Hematopoietic multipotent progenitor cell treated with erythropoietin and hydrocortisone succinate and interleukin-3 and kit ligand, for 17 days (in vitro differentiated cells): Measurements from ENCODE around the gene MRPS11.
A peak's percentile ranks its signal among the peaks of the same experiment; 100 is the strongest.
"Not testable (repeated sequence)": the region's sequence is repeated elsewhere in the genome, so short reads cannot be mapped to it uniquely, and the experiment has no call there.

Experiments used
- DNase-seq: peaks from one replicate; pipeline ENCODE4 v3.0.0-alpha.2; 2015; ENCODE audit warnings: low spot score

The MRPS11 gene

DNA sequence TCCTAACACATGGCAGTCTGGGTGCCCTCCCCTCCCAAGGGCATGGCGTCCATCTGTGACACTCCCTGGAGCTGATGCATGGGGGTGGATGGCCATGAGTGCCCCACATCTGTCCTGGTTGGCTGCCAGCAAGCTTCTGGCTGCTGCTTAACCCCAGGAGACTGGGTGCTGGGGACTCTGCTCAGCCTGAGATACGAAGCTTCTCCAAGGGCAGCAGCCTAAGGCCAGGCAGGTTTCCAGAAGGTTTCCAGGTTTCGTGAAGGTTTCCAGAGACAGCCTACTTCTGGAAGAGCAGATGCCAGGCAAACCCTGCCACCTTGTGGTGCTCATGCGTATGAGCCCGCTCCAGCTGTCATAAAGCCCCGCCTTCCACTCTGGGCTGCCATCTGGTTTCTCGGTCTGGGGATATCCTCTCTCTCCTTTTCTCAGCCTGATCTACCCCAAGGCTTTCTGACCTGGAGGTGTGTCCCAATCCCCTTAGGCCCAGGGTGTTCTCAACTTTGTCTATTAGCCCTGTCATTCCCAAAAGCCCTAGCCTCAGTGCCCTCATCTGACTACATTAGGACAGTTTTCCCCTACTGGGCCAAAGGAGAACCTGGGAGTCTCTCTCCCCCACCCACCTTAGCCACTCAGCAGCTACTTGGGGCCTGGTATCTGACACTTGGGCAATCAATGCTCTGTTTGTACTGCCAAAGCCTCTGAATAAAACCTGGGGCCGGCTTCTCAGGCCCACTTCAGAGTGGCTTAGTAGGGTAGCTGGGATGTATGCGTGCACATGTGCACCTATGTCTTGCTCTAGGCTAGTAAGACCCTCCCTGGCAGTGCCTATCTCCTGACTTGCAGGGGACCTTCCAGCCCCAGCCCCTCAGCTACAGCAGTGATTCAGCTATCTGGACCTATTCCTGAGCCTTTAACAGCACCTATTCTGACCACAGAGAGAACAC lies 12.4 kb upstream of the MRPS11 start:
- DNase-seq, result peak; percentile 30

DNA sequence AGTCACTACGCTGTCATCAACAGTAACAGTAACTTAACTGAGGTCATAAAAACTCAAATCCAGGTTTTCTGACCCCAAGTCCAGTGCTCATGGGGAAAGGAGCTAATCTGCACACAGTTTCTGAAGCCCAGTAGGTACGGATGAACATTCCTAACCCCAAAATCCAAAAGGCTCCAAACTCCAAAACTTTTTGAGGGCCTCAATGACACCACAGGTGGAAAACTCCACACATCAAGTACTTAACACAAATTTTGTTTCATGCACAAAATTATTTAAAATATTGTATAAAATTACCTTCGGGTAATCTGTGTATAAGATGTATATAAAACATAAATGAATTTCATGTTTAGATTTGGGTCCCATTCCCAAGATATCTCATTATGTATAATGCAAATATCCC lies 10.8 kb upstream of the MRPS11 start:
- DNase-seq, result no peak

DNA sequence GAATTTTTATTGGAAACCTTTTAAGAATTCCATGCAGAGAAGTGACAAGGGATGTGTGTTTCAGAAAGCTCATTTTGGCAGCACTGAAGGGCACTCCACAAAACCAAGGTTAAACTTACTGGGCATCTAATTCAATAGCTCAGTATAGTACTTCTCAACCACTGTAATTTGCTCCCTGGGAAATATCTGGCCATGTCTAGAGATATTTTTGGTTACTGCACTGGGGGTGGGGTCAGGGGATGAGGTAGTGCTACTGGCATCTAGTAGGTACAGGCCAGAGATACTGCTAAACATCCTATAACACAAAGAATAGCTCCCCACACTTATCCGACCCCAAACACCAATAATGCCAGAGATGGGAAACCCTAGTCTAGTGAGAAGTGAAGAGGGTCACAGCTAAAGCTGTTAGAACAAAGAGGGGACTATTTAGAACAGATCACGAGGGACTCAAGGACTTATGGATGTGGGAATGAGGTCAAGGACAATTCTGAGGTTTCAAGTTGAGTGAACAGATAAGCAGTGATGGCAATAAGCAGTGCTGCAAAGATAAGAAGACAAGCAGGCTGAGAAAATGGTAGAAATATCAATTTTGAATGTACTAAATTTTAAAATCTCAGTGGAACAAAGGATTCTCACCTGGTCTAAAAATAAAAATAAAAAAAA lies 3.5 kb upstream of the MRPS11 start:
- DNase-seq, result no peak

DNA sequence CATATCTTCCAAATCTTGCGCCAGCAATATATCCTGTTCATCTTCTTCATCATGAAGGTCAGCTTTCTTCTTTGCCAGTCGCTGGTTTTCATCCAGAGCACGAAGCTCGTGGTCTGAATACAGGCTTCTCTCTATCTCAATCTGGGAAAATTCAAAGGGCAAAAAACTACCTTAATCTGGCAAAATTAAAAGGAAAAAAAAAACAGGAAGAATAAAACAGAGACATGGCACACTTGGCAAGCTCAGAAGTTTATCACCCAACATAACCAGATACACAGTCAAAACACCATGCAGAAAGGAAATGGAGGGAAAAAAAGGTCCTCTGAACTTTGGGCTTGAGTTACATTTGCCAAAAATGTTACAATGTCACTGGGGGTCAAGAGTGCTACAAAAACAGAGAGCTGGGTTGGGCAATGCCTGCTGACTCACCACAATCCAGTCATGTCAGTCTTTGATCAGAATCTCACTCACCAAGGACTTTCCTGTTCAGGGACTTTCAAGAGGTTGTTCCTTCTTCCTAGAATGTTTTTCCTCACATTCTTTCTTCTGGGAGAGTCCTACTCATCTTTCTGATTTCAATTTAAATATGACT lies 1.8 kb upstream of the MRPS11 start:
- peak; percentile 10 for DNase-seq

DNA sequence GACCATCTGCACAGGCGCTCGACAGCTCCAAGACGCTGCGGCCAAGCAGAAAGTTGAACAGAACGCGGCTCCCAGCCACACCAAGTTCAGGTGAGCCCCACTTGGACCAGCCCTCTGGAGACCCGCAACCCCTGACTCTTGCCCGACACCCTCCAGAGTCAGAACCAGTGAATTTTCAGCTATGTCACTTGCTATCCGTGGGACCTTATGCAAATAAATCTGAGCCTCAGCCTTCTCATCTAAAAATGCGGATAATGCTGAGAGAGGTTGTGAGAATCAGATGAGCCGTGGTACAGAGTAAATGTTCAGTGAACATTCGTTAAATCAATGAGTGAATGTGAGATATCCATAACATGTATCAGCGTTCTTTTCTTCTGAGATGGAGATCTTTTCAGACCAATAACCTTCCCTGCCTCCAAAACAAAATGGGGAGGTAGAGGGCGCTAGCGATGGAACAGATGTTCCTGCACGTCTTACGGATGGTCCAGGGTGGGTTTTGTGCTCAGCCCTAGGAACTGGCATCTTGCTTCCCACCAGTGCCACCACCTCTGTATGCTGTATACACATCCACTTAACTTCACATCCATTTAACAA lies 524 bp downstream of the MRPS11 start:
- DNase-seq, result peak; percentile 6

DNA sequence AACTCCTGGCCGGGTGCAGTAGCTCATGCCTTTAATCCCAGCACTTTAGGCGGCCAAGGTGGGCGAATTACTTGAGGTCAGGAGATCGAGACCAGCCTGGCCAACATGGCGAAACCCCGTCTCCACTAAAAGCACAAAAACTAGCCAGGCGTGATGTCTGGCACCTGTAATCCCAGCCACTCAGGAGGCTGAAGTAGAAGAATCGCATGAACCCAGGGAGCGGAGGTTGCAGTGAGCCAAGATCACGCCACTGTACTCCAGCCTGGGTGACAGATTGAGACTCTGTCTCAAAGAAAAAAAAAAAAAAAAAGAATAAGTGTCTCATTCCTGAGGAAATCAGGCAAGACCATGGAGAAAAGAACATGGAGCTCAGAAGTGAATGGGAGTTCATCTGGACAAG lies 1.2 kb downstream of the MRPS11 start:
- DNase-seq, result not testable (repeated sequence)

DNA sequence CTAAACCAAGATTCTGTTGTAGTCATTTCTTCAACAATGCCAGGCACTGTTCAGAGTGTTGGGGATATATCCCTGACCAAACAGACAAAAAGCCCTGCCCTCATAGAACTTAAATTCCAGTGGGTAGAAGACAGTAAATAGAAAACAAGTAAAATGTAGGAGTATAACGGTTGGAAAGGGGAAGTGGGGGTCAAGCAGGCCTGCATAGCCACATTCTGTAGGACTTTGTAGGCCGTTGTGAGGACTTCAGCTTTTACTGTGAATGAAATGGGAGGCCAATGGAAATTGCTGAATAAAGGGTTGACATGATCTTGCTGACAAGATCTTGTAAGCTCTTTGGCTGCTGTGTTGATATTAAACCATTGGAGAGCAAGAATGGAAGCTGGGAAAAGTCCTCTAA lies 1.8 kb downstream of the MRPS11 start:
- no peak for DNase-seq

DNA sequence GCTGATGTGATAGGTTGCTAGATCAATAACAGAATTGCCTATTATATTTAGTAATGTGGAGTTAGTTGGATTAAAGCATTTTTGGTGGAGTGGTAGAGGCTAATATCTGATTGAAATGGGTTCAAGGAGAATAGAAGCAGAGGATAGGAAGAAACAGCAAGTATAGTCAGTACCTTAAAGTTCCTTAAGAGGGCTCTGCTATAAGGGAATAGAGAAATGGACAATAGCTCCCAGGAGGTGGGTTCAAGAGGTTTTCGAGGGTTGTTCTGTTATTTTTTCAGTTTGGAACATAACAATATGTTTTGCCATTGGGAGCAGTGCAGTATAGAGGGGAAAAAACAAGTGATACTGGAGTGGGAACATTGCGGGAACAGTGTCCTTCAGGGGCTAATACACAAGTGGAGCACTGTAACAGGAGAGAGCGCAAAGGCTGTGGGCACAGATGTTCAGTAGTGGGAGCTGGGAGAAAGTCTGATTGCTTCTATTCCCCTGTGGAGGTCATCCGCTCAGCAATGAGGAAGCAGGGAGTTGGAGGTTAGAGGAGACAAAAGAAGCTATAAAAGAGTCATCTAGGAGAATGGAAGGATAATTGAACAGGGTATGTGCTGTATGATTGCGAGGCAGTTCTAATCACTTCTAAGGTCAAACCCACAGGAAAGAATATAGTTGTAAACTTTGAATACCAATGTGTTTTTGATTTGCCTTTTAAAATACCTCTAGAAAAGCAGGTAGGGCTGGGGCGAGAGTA lies 3.3 kb downstream of the MRPS11 start:
- no peak for DNase-seq

DNA sequence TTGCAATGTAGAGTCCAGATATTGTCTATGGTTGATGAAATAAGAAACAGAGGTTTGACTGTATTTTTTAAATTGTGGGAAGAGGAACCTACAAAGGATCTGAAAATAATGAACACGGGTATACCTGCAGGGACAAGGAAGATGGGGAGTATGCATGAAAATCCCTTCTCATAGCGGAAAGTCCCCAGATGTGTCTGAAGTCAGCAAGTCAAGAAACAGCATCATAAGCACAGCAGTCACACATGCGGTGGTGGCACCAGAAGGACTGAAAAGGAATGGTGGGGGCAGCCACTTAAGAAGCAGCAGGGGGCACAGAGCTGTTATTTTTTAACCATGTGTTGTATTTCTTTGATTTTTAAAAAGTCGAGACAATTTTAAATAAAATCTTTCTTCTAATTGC lies 4.7 kb downstream of the MRPS11 start:
- DNase-seq, result no peak

DNA sequence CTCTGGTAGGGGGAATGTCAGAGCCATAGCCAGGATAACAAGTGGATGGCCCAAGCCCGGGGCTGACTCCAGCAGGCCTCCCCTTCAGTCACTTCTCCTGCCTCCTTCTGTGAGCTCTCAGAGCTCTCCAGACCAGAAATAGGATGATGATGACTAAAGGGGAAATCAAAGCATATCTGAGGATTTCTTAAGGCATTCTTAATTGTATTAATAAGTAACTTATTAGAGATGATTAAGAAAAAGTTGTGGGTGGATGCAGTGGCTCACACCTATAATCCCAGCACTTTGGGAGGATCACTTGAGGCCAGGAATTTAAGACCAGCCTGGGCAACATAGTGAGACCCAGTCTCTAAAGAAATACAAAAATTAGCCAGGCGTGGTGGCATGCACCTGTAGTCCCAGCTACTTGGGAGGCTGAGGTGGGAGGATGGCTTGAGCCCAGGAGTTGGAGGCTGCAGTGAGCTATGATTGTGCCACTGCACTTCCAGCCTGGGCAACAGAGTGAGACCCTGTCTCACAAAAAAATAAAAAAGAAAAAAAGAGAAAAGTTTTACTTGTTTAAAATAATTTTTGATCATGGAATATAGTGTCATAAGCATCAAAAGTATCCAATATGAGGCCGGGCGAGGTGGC lies 6.3 kb downstream of the MRPS11 start:
- DNase-seq, result not testable (repeated sequence)

DNA sequence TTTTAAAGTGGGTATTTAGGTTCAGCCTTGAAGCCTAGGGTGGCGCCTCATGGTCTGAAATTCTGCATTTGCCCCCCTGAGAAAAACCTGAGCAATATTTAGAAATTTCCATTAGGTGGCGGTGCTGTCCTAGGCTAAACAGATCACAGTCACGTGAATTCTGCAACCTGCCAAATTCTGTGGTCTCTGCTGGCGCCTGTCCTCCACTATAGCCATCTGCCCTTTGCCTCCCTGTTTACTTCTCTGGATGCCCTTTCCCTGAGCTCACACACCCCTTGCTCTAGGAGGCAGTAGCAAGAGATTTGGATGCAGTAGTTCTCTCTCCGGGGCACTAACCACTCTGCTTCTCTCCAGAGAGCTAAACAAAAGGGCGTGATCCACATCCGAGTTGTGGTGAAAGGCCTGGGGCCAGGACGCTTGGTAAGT lies 9.1 kb downstream of the MRPS11 start:
- DNase-seq, result peak; percentile 48

DNA sequence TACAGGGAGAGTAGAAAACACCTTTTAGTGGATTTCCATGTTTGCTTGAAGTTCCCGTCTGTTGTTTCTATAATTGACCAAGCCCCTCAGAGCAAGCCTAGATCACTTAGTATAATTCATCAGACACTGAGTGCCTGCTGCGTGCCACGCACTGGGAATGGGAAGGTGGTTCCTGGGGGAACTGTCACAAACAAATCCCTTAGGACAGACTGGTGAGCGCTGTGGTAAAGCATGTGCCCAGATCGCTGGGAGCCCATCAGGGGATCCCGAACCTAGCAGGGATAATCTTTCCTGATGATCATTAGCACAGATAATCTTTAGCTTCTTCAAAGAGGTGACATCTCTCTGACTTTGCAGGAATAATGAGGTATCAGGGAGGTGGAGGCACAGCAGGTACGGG lies 9.6 kb downstream of the MRPS11 start:
- DNase-seq, result no peak

DNA sequence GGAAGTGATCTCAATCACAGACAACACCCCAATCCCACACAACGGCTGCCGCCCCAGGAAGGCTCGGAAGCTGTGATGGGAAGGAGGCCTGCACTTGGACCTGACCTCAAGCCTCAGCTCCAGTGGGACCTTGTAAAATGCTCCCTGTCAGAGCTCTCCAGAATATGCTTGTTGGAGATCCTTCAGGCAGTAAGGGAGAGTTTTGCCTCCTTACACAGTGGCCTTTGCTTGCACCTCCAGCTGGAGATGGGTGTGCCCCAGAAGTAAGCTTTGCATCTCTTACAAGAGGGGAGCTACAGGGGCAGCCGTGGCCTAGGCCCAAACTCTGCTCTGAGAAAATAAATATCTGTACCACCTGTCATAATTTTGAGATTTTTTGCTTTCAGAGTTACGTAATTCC lies 10.4 kb downstream of the MRPS11 start:
- no peak for DNase-seq

DNA sequence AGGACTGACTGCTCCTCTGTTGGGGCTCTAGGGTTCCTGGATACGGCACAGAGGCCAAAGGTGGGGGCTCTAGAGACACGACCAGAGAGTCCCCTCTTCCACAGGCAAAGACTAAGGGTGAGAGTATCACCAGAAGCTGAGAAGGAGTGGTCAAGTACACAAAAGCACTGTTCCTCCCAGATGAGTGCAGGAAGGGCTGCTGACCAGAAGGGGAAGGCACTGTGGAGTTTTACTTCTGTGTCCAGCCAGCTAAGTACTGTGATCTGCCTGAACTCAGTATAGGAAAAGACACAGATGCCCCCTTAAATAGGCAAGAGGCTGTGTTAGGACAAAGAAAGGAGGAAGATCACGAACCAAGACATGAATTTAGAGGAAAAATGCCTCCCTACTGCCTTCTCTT lies 11.7 kb downstream of the MRPS11 start:
- DNase-seq, result no peak

DNA sequence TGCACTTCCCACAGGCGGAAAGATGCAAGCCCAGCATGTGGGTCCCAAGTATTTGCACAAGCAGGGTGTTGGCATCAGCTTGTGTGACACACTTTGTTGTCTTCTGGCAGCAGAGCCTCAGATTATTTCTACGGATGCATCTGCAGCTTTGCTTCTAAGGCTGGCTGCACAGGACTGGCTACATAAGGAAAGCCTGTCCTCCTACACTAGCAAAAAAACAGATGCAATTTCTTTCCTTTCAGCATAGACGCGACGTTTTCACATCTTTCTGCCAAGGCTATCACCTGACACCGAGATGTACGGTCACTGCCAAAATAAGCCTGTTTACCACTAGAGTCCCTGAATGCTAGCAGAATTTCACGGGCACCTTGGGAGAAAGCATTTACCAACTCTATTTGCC lies 13.5 kb downstream of the MRPS11 start:
- no peak for DNase-seq

DNA sequence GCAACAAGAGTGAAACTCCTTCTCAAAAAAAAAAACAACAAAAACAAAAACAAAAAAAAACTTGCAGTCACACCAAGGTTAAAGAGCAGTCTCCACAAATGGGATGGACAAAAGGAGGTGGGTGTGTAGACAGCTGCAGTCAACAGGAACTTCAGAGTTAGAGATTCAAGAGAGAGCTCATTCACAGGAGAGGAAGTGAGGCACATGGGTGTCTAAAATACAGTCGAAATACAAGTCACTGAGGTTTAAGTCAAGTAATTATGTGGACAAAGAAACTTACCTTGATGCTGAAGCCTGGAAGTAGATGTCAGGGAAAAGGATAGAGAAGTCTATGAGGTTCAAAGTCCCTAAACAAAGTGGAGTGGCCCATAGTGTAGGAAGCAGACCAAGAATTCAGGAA lies 14.8 kb downstream of the MRPS11 start:
- no peak for DNase-seq

DNA sequence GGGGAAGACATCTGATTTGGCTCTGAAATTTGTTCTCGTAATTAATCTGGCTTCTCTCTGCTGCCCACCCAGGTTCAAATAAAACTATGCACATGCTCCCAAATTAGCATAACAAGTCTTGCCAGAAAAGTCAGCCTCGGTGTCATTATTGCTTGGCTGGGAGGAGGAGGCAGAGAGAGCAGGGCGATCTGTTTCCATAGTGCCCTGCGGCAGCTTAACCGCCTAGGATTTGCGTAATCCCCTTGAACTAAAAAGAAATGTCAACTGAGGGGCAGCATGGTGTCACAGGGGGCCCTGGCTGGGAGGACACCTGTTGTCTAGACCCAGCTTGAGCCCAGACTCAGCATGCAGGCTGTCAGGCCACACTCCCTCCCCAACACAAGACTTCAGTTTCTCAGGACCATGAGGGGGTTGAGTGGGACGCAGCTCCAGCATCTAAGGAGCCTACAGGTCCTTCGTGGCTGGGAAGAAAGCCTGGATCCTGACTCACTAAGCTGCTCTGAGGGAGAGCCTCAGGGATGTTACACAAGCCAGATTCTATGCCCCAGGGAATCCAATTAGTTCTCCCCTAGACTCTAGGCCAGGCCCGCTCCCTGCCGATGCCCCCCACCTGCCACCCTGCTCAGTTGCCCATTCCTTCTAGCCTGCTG lies 17.3 kb downstream of the MRPS11 start:
- no peak for DNase-seq

DNA sequence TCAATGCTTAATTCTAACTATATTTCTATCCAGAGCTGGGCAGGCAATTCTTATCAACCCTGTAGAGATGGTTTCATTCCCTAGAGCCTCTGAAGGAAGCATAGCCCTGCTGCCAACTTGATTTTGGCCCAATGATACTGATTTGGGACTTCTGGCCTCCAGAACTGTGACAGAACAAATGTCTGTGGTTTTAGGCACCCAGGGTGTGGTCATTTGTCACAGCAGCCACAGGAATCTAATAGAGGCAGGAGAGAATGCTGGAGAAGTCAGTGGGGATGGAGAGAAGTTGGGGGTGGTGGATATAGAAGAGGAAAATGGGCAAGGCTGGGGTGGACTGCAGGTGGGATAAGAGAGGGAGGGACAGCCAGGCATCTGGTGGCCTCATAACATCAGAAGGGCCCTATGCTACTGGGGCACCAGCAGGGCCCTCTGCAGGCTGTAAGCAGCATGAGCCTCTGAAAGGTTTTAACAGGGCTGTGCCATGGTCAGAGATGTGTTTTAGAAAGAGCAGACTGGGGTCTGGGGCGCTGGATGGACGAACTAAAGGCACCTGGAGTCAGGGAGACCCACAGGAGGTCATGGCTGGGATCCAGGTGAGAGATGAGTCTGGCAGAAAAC lies 19.8 kb downstream of the MRPS11 start:
- DNase-seq, result no peak

DNA sequence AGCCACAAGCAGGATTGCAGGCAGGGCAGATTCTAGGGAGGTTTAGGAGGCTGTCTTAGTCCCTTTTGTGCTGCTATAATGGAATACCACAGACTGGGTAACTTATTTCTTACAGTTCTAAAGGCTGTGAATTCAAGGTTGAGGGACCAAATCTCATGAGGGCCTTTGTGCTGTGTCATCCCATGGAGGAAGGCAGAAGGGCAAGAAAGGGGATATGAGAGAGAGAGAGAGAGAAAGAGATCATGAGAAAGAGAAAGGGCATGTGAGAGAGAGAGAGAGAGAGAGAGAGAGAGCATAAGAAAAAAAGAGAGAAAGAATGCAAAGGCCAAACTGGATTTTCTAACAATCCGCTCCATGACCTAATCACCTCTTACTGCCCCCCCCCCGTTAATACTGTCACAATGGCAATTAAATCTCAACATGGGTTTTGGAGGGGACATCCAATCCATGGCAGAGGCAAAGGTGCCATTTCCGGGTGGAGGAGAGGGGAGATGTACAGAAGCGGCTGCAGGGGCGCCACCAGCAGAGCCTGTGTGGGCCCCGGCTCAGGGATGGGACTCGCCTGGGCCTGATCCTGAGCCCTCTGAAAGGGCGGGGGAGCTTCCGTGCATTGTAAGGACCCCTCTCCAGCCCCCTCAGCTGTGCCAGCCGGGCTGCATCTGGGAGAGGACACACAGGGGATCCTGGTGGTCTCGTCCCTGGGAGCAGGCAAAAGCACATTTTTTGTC lies 20.5 kb downstream of the MRPS11 start:
- no peak for DNase-seq

DNA sequence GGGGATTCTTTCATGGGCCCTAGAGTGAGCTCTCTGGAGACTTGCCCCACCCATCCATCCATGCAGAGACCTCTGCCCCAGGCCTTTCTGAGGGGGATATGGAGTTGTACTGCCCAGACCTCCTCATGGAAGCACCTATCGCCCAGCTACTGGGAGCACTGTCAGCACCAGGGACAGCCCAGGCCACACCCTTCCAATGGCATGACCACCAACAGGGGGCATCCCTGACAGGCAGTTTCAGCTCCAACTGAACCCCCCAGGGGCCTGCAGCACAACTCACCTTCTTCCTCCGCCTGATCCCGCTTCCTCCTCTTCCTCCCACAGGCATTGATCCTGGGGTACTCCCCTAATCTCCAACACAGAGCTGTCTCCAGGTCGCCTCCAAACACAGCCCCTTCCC lies 21.8 kb downstream of the MRPS11 start:
- no peak for DNase-seq
